Activated effector memory CD4-positive, alpha-beta T cell treated with Interleukin-2 at 50 U/mL for 16 hours (primary cell): ENCODE measurements around the gene SIGLEC5.
"Not testable (repeated sequence)": the region's sequence is repeated elsewhere in the genome, so short reads cannot be mapped to it uniquely, and the experiment has no call there.

Experiments
- DNase-seq: peaks from one replicate; pipeline ENCODE4 v3.0.0-alpha.2; 2020

SIGLEC5 gene, protein sequence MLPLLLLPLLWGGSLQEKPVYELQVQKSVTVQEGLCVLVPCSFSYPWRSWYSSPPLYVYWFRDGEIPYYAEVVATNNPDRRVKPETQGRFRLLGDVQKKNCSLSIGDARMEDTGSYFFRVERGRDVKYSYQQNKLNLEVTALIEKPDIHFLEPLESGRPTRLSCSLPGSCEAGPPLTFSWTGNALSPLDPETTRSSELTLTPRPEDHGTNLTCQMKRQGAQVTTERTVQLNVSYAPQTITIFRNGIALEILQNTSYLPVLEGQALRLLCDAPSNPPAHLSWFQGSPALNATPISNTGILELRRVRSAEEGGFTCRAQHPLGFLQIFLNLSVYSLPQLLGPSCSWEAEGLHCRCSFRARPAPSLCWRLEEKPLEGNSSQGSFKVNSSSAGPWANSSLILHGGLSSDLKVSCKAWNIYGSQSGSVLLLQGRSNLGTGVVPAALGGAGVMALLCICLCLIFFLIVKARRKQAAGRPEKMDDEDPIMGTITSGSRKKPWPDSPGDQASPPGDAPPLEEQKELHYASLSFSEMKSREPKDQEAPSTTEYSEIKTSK

GRCh38 chr19:51630315-51630714, at the start of gene SIGLEC5:
Gene SIGLEC5, minus strand, starts transcription at chr19:51630401. Its CDS starts 66 bp downstream, at chr19:51630335.
- not testable (repeated sequence) for DNase-seq

DNA sequence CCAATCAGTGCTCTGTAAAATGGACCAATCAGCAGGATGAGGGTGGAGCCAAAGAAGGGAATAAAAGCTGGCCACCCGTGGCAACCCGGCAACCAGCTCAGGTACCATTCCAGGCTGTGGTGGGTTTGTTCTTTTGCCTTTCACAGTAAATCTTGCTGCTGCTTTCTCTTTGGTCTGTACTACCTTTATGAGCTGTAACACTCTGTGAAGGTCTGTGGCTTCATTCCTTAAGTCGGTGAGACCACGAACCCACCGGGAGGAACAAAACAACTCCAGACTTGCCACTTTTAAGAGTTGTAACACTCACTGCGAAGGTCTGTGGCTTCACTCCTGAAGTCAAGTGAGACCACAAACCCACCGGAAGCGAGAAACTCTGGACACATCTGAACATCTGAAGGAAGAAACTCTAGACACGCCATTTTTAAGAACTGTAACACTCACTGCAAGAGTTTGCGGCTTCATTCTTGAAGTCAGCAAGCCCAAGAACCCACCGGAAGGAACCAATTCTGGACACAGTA, 46.4 kb upstream of the SIGLEC5 start:
- no peak for DNase-seq

- DNase-seq: not testable (repeated sequence)
Measured at GRCh38 chr19:51675911-51676565, 45.8 kb upstream of the SIGLEC5 start.

- DNase-seq: no peak
Measured at GRCh38 chr19:51668216-51668615, 38.0 kb upstream of the SIGLEC5 start.

- DNase-seq: no peak
Measured at GRCh38 chr19:51664997-51665396, 34.8 kb upstream of the SIGLEC5 start.

DNA sequence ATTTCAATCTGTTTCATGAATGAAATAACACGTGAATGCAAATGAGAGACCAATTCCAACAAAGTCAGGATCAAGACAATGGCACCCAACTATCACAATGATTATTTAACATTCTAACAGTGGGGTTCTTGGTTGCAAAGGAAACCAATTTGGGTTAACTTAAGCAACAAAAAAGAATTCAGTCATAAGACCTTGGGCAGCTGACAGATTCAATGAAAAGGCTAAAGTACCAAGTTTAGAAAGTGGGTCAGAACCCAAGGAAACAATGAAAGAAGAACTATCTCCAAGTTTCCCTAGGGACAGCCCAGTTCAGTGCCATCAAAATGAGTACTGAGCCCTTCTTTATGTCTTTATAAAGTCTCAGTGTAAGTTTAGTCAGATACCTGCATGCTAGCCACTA, 33.9 kb upstream of the SIGLEC5 start:
- no peak for DNase-seq

DNA sequence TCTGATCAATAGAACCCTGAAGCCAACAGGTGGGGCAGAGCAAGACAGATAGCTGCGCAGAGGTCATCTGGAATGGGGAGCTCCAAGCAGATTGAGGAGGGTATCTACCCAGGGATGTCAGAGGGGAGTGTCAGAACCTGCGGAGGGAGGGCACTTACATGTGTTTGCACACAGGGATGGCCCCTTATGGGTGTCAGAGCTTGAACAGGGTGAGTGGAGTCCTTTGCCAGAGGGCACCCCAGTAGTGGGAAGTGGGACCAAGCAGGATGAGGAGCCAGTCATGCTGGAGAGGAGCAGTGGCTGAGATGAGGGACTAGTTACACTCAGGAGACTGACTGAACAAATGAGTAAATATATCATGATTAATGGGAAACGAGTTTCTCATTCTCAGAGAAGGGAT, 33.4 kb upstream of the SIGLEC5 start:
- no peak for DNase-seq

- no peak for DNase-seq
Measured at GRCh38 chr19:51660975-51661600, 30.9 kb upstream of the SIGLEC5 start.

GRCh38 chr19:51654783-51655182, 24.6 kb upstream of the SIGLEC5 start:
- DNase-seq: no peak

DNA sequence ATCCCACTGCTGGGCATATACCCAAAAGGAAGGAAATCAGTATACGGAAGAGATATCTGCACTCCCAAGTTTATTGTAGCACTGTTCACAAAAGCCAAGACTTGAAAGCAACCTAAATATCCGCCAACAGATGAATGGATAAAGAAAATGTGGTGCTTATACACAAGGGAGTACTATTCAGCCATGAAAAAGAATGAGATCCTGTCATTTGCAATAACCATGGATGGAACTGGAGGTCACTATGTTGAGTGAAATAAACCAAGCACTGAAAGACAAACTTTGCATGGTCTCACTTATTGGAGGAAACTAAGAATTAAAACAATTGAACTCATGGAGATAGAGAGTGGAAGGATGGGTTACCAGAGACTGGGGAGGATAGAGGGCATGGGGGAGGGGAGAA, 23.0 kb upstream of the SIGLEC5 start:
- no peak for DNase-seq

DNA sequence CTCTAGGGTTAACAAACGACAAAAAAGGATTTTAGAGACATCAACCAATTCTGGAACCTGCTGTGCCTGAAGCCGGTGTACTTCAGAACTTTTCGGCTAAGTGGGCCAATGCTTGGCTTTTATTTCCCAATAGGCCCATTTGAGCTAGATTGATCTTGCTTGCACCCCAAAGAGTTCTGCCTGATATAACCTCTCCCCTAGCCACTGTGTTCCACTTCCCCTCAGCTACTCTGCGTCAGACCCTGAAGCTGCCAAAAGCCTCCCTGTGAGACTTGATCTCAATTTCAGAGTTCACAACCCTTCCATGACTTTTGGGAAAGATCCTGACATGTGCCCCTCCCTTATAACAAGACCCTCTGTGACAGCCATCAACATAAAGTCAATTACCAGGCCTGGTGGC, 22.1 kb upstream of the SIGLEC5 start:
- no peak for DNase-seq

DNA sequence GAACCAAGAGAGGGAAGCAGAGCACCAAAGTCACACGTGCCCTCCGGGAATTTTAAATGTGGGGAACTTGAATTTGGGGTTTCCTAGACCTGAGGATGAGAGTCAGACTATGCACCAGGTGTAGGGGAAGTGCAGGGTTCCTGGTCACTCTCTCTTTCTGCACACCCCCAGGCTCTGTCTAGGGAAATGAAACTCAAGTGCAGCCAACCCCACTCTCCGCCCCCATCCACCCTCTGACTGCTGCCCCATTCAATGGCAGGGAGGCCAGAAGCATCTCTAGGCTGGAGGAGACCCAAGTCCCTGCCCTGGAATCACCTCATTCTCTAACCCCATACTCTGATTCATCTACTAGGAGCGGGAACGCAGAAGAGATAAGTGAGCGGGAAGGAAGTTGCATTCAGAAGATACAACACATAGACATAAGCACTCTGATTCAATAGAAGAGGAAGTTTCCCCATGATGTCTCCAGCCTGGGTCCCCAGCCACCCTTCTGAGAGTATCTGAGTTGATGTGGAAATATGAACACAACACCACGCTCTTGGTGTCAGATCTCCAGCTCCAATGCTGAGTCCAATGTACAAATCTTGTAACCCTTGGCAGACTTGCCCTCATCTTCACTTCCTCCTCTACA, 21.1 kb upstream of the SIGLEC5 start:
- no peak for DNase-seq

DNA sequence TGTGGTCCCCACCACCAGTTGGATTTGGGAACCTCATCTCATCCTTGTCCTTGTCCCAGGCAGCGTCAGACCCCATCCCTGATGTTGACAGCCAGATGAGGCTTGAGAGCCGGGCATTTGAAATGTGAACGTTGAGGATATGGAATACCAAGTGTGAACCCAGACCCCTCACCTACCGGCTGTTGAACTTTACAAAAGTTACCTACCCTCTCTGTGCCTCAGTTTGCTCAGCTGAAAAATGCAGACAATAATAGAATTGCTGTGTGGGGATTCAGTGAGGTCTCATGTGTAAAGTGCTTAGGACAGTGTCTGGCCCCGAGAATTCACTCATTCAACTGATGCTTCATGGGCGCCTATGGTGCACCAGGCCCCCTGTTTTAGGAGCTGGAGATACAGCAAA, 17.1 kb upstream of the SIGLEC5 start:
- no peak for DNase-seq

- not testable (repeated sequence) for DNase-seq
Measured at GRCh38 chr19:51646730-51647129, 16.5 kb upstream of the SIGLEC5 start, which contains the start of gene SIGLEC14. Gene SIGLEC14, minus strand, starts transcription at chr19:51646825. Its CDS starts 66 bp downstream, at chr19:51646759.

- no peak for DNase-seq
Measured at GRCh38 chr19:51644636-51645271, 14.6 kb upstream of the SIGLEC5 start.

- DNase-seq: no peak
Measured at GRCh38 chr19:51641648-51642047, 11.4 kb upstream of the SIGLEC5 start.

GRCh38 chr19:51640386-51640785, 10.2 kb upstream of the SIGLEC5 start:
- DNase-seq: no peak

DNA sequence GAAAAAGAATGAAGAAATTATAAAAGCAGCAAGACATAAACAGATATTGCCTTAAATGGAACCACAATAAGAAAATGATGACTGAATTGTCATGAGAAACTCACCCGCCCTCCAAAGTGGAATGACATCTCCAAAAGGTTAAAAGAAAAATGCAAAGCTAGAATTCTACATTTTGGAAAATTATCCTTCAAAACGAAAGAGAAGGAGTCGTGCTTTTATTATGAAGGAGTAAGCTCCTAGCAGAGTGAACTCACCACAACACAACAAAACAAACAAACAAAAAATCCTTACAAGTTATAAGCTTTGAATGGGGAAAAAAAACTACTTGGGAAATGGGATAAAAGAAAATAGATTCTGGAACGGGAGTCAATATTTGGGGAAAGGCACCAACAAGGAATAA, 9.7 kb upstream of the SIGLEC5 start:
- no peak for DNase-seq

GRCh38 chr19:51637362-51637978, 7.3 kb upstream of the SIGLEC5 start:
- DNase-seq: no peak

GRCh38 chr19:51632126-51632525, 1.9 kb upstream of the SIGLEC5 start:
- DNase-seq: no peak

GRCh38 chr19:51628153-51628939, 1.9 kb downstream of the SIGLEC5 start:
- DNase-seq: no peak
